Measurements from ENCODE around the gene RC3H2.
"Not testable (repeated sequence)": the region's sequence is repeated elsewhere in the genome, so short reads cannot be mapped to it uniquely, and the experiment has no call there.

The RC3H2 gene

DNA sequence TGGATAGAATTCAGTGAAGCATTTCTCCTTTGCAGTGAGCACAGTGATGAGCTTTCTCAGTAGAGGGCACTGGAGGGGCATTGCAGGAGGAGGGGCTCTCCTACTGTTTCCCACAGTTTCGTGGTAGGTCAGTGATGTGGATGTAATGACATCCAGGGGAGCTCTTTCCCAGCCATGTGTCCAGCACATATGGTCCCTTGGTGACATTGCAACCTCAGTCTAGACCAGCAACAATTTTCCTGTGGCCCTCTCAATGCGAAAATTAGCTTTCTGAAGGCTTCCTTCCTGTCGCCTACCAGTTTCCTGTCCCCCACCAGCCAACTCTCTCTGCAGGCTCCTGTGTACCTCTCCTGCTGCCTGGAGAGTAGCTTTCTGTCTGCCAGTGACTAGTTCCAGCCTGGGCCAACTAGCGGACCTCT is 69.8 kb downstream of the RC3H2 start:
- H3K27ac ChIP-seq (ENCODE audit: insufficient read depth in 1 of 2, low read depth in 1 of 2, low read length in 2 of 2, poor library complexity in 1 of 2, severe bottlenecking in 2 of 2) = peak overlapping the region; percentile 15 to 39
- POLR2A ChIA-PET = interaction anchor here (0.5 to 1.5 kb wide), 3 partner anchors 14 to 571 kb away, joined by 3 to 4 read pairs (median 3); partner anchors contain the start of genes MRRF and RBM18
- CTCF ChIA-PET = interaction anchor here (0.7 to 2.5 kb wide), 20 partner anchors 9 to 161 kb away, joined by 3 to 12 read pairs (median 4); no protein-coding TSS in a partner anchor

DNA sequence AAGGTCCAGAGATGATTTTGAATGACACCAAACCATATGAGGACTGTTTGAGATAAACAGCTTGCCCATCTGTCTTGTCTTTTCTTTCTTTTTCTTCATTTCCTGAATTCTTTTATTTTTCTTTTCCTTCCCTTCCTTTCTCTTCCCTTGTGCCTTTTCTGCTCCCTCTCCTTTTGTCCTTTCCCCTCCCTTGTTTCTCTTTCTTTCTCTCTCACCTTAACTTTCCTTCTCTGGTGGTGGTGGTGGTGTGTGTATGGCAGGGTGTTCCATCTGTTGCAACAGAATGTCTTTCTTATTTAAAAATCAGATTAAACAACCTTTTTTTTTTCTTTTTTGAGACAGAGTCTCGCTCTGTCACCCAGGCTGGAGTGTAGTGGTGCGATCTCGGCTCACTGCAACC is 73.0 kb downstream of the RC3H2 start:
- no peaks in the 10 kb centered on the region for H3K9me3 ChIP-seq (ENCODE audit: control extremely low read depth in 1 of 5, control insufficient read depth in 4 of 5, insufficient read depth in 2 of 5, low read depth in 1 of 5, low read length in 4 of 5)
- no peak overlapping the region for H3K27ac ChIP-seq (ENCODE audit: insufficient read depth in 1 of 2, low read depth in 1 of 2, low read length in 2 of 2, poor library complexity in 1 of 2, severe bottlenecking in 2 of 2)
- H3K36me3 ChIP-seq (ENCODE audit: control insufficient read depth in 4 of 4, insufficient read depth in 4 of 4, low read length in 3 of 4) = no peaks in the 10 kb centered on the region
- ChIA-PET CTCF (interaction anchor here (1.2 kb wide), 1 partner anchor 9 kb away, joined by 3 read pairs; no protein-coding TSS in a partner anchor), POLR2A (no interaction called here)
- 100% methylated on average over 3 of the region's 3 CpGs for WGBS (ENCODE audit: insufficient coverage)
- no peaks in the 10 kb centered on the region for H3K27me3 ChIP-seq (replicated peaks in 2 of 5; ENCODE audit: control insufficient read depth in 4 of 5, insufficient read depth in 5 of 5, low read length in 4 of 5)
- H3K4me1 ChIP-seq (ENCODE audit: control extremely low read depth in 1 of 4, control insufficient read depth in 4 of 4, insufficient read depth in 4 of 4, low read length in 3 of 4) = peaks cover 7 to 23% (median 18%) of the 10 kb centered on the region in 4 experiments
- peak in 1 of 3 donors; percentile 23 for DNase-seq
- no peak overlapping the region for H3K4me3 ChIP-seq (ENCODE audit: control insufficient read depth in 1 of 7, extremely low read depth in 1 of 7, insufficient read depth in 4 of 7, low read depth in 2 of 7, low read length in 6 of 7)

More for the DNA sequence above, 69.8 kb downstream of the RC3H2 start:
- peak in 2 of 3 donors; percentile 31 to 52 for DNase-seq
- Histone ChIP-seq H3K4me3 (ENCODE audit: control insufficient read depth in 1 of 7, extremely low read depth in 1 of 7, insufficient read depth in 4 of 7, low read depth in 2 of 7, low read length in 6 of 7) (peak overlapping the region in 6 of 7 experiments; percentile 4 to 69 (median 59)), H3K4me1 (ENCODE audit: control extremely low read depth in 1 of 4, control insufficient read depth in 4 of 4, insufficient read depth in 4 of 4, low read length in 3 of 4) (peaks cover 6 to 16% (median 11%) of the 10 kb centered on the region in 4 experiments), H3K9me3 (ENCODE audit: control extremely low read depth in 1 of 5, control insufficient read depth in 4 of 5, insufficient read depth in 2 of 5, low read depth in 1 of 5, low read length in 4 of 5) (peaks cover 0 to 4% (median 0%) of the 10 kb centered on the region in 5 experiments), H3K27me3 (replicated peaks in 2 of 5; ENCODE audit: control insufficient read depth in 4 of 5, insufficient read depth in 5 of 5, low read length in 4 of 5) (no peaks in the 10 kb centered on the region), H3K36me3 (ENCODE audit: control insufficient read depth in 4 of 4, insufficient read depth in 4 of 4, low read length in 3 of 4) (no peaks in the 10 kb centered on the region)
- WGBS (ENCODE audit: insufficient coverage) = 0% methylated on average over 4 of the region's 4 CpGs

DNA sequence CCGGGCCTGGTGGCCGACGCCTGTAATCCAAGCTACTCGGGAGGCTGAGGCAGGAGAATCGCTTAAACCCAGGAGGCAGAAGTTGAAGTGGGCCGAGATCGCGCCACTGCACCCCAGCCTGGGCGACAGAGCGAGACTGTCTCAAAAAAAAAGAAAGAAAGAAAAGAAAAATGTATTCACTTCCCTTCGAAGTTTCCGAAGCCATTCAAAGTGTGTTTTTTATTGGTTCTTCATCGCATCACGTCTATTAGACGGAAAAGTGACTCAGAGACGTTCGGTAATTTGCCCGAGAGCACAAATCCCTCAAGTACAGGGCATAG is 76.2 kb downstream of the RC3H2 start:
- H3K36me3 ChIP-seq (ENCODE audit: control insufficient read depth in 4 of 4, insufficient read depth in 4 of 4, low read length in 3 of 4) = peaks cover 0 to 22% (median 10%) of the 10 kb centered on the region in 4 experiments
- POLR2A ChIA-PET = interaction anchor here (0.9 kb wide), 1 partner anchor 13 kb away, joined by 5 read pairs; no protein-coding TSS in a partner anchor
- not testable (repeated sequence) for DNase-seq; H3K9me3 ChIP-seq (ENCODE audit: control extremely low read depth in 1 of 5, control insufficient read depth in 4 of 5, insufficient read depth in 2 of 5, low read depth in 1 of 5, low read length in 4 of 5); H3K27me3 ChIP-seq (replicated peaks in 2 of 5; ENCODE audit: control insufficient read depth in 4 of 5, insufficient read depth in 5 of 5, low read length in 4 of 5)
- peak overlapping the region; percentile 85 to 99 (median 94) for H3K4me3 ChIP-seq (ENCODE audit: control insufficient read depth in 1 of 7, extremely low read depth in 1 of 7, insufficient read depth in 4 of 7, low read depth in 2 of 7, low read length in 6 of 7)
- peak overlapping the region; percentile 85 to 95 for H3K27ac ChIP-seq (ENCODE audit: insufficient read depth in 1 of 2, low read depth in 1 of 2, low read length in 2 of 2, poor library complexity in 1 of 2, severe bottlenecking in 2 of 2)
- CTCF ChIA-PET = interaction anchor here (0.7 to 1.3 kb wide), 3 partner anchors 13 to 521 kb away, joined by 3 read pairs; no protein-coding TSS in a partner anchor
- peaks cover 6 to 24% (median 14%) of the 10 kb centered on the region in 4 experiments for H3K4me1 ChIP-seq (ENCODE audit: control extremely low read depth in 1 of 4, control insufficient read depth in 4 of 4, insufficient read depth in 4 of 4, low read length in 3 of 4)
- 49% methylated on average over 10 of the region's 18 CpGs for WGBS (ENCODE audit: insufficient coverage)

DNA sequence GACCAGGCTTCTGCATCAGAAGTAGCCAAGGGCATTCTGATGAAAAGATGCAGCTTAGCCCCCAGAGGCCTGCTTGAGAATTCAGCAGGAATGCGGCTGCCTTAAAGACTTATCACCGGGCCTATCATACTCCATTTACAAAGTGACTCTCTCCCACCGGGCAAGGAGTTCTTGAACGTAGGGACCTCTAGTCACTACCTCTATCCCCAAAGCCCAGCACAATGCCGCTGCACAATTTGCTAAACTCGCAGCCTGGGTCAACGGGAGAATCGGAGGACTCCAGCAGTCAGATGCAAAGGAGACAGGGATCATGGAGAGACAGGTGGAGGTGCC is 77.4 kb downstream of the RC3H2 start:
- Histone ChIP-seq H3K27me3 (replicated peaks in 2 of 5; ENCODE audit: control insufficient read depth in 4 of 5, insufficient read depth in 5 of 5, low read length in 4 of 5) (no peaks in the 10 kb centered on the region), H3K4me3 (ENCODE audit: control insufficient read depth in 1 of 7, extremely low read depth in 1 of 7, insufficient read depth in 4 of 7, low read depth in 2 of 7, low read length in 6 of 7) (peak overlapping the region; percentile 85 to 99 (median 94)), H3K36me3 (ENCODE audit: control insufficient read depth in 4 of 4, insufficient read depth in 4 of 4, low read length in 3 of 4) (peaks cover 0 to 32% (median 15%) of the 10 kb centered on the region in 4 experiments), H3K27ac (ENCODE audit: insufficient read depth in 1 of 2, low read depth in 1 of 2, low read length in 2 of 2, poor library complexity in 1 of 2, severe bottlenecking in 2 of 2) (peak overlapping the region; percentile 85 to 95), H3K4me1 (ENCODE audit: control extremely low read depth in 1 of 4, control insufficient read depth in 4 of 4, insufficient read depth in 4 of 4, low read length in 3 of 4) (peaks cover 6 to 24% (median 14%) of the 10 kb centered on the region in 4 experiments), H3K9me3 (ENCODE audit: control extremely low read depth in 1 of 5, control insufficient read depth in 4 of 5, insufficient read depth in 2 of 5, low read depth in 1 of 5, low read length in 4 of 5) (no peaks in the 10 kb centered on the region)
- ChIA-PET POLR2A (no interaction called here), CTCF (interaction anchor here (1.0 to 1.6 kb wide), 2 partner anchors 10 to 56 kb away, joined by 3 to 5 read pairs; no protein-coding TSS in a partner anchor)
- DNase-seq = peak in 2 of 3 donors; percentile 51 to 63
- WGBS (ENCODE audit: insufficient coverage) = 3% methylated on average over 5 of the region's 8 CpGs

DNA sequence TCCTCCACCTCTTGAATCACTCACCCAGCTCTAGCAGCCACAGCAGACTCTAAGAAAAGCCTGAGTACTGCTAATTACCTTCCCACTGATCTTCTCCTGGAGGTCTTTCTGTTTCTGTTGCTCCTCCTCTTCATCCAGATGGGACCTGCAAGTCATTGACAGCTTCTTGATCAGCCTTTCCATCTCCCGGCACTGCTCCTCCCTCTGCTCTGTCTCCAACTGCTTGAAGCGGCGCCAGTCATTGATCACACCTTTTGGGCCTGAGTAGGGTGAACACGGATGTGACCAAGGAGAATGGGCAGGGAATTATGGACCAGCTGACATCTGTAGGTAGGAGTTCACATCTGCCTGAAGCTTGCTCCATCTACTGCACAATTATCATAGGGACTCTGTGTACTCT is 82.2 kb downstream of the RC3H2 start:
- WGBS (ENCODE audit: insufficient coverage) = 100% methylated on average over 3 of the region's 4 CpGs
- ChIA-PET POLR2A (no interaction called here), CTCF (interaction anchor here (0.9 kb wide), 1 partner anchor 727 kb away, joined by 3 read pairs; no protein-coding TSS in a partner anchor)
- Histone ChIP-seq H3K4me3 (ENCODE audit: control insufficient read depth in 1 of 7, extremely low read depth in 1 of 7, insufficient read depth in 4 of 7, low read depth in 2 of 7, low read length in 6 of 7) (no peak overlapping the region), H3K36me3 (ENCODE audit: control insufficient read depth in 4 of 4, insufficient read depth in 4 of 4, low read length in 3 of 4) (peaks cover 6 to 64% (median 25%) of the 10 kb centered on the region in 4 experiments), H3K9me3 (ENCODE audit: control extremely low read depth in 1 of 5, control insufficient read depth in 4 of 5, insufficient read depth in 2 of 5, low read depth in 1 of 5, low read length in 4 of 5) (no peaks in the 10 kb centered on the region), H3K27ac (ENCODE audit: insufficient read depth in 1 of 2, low read depth in 1 of 2, low read length in 2 of 2, poor library complexity in 1 of 2, severe bottlenecking in 2 of 2) (no peak overlapping the region), H3K4me1 (ENCODE audit: control extremely low read depth in 1 of 4, control insufficient read depth in 4 of 4, insufficient read depth in 4 of 4, low read length in 3 of 4) (peaks cover 12 to 52% (median 30%) of the 10 kb centered on the region in 4 experiments), H3K27me3 (replicated peaks in 2 of 5; ENCODE audit: control insufficient read depth in 4 of 5, insufficient read depth in 5 of 5, low read length in 4 of 5) (no peaks in the 10 kb centered on the region)
- DNase-seq = no peak

DNA sequence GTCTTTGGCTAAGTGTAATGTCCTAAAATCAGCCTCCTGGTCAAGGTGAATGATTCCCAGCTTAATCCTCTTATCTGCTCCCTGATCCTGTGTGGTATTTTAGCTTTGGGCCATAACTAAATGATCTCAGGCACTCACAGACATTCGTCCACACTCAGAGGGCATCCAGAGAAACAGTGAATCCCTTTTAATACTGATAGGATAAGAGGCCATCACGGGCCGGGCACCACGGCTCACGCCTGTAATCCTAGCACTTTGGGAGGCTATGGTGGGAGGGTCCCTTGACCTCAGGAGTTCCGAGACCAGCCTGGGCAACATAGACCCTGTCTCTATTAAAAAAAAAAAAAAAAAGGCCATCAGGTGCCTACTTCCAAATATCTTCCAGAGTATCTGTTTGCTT is 83.1 kb downstream of the RC3H2 start:
- ChIA-PET CTCF (interaction anchor here (0.9 to 1.4 kb wide), 5 partner anchors 169 to 727 kb away, joined by 3 to 4 read pairs (median 3); no protein-coding TSS in a partner anchor), POLR2A (interaction anchor here (0.6 kb wide), 1 partner anchor 13 kb away, joined by 3 read pairs; no protein-coding TSS in a partner anchor)
- WGBS (ENCODE audit: insufficient coverage) = 100% methylated on average over 1 of the region's 6 CpGs
- no peak for DNase-seq
- H3K36me3 ChIP-seq (ENCODE audit: control insufficient read depth in 4 of 4, insufficient read depth in 4 of 4, low read length in 3 of 4) = peaks cover 6 to 66% (median 30%) of the 10 kb centered on the region in 4 experiments
- peak overlapping the region in 1 of 2 experiments; percentile 45 for H3K27ac ChIP-seq (ENCODE audit: insufficient read depth in 1 of 2, low read depth in 1 of 2, low read length in 2 of 2, poor library complexity in 1 of 2, severe bottlenecking in 2 of 2)
- H3K4me3 ChIP-seq (ENCODE audit: control insufficient read depth in 1 of 7, extremely low read depth in 1 of 7, insufficient read depth in 4 of 7, low read depth in 2 of 7, low read length in 6 of 7) = peak overlapping the region in 1 of 7 experiments; percentile 24
- H3K27me3 ChIP-seq (replicated peaks in 2 of 5; ENCODE audit: control insufficient read depth in 4 of 5, insufficient read depth in 5 of 5, low read length in 4 of 5) = no peaks in the 10 kb centered on the region
- H3K9me3 ChIP-seq (ENCODE audit: control extremely low read depth in 1 of 5, control insufficient read depth in 4 of 5, insufficient read depth in 2 of 5, low read depth in 1 of 5, low read length in 4 of 5) = no peaks in the 10 kb centered on the region
- H3K4me1 ChIP-seq (ENCODE audit: control extremely low read depth in 1 of 4, control insufficient read depth in 4 of 4, insufficient read depth in 4 of 4, low read length in 3 of 4) = peaks cover 9 to 44% (median 23%) of the 10 kb centered on the region in 4 experiments

Data from common myeloid progenitor, CD34-positive (primary cell).